ENCODE data around the gene ATP6V0A4. TPM values are rescaled to one million over a fixed set of nuclear protein-coding genes. Genes with fewer than 3 reads are reported as not detected.

Gene ATP6V0A4
- total RNA-seq, 1 donor from 2014 or later: not detected

DNA sequence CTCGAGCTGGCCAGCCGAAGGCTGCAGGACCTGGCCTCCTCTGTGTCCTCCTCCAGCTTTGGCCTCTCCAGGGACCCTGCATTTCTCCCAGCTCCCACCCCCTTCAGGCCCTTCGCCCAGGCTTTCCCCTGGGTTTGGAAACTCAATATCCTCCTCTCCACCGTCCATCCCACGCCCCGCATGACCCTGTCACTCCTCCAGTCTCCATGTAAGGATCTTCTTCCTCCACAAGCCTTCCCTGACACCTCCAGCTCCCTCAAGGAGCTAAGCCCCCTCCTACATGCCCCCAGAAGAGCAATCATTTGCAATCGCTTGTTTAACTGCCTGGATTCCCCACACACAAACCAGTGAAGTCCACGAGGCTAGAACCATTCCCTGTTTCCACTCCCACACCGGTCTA is 24.8 kb downstream of the ATP6V0A4 start:
- H3K27ac Mint-ChIP-seq (ENCODE audit: unreplicated experiment): no peak overlapping the region
- H3K4me1 Mint-ChIP-seq: no peaks in the 10 kb centered on the region

GRCh38 chr7:138770904-138771303 is 27.1 kb downstream of the ATP6V0A4 start:
- Mint-ChIP-seq H3K36me3 (ENCODE audit: low read depth) (no peaks in the 10 kb centered on the region), H3K4me1 (no peaks in the 10 kb centered on the region), H3K9me3 (no peaks in the 10 kb centered on the region), H3K27me3 (ENCODE audit: low read depth) (peaks cover 3% of the 10 kb centered on the region), H3K4me3 (no peak overlapping the region), H3K27ac (ENCODE audit: unreplicated experiment) (no peak overlapping the region)
- no peak for TF ChIP-seq CTCF (conservative IDR thresholded peaks at IDR 0.05)
- DNase-seq (ENCODE audit: low read depth, low spot score): no peak

More for the DNA sequence above, 24.8 kb downstream of the ATP6V0A4 start:
- DNase-seq (ENCODE audit: low read depth, low spot score): no peak
- no peaks in the 10 kb centered on the region for H3K36me3 Mint-ChIP-seq (ENCODE audit: low read depth)
- no peak overlapping the region for H3K4me3 Mint-ChIP-seq
- H3K27me3 Mint-ChIP-seq (ENCODE audit: low read depth): peaks cover 3% of the 10 kb centered on the region
- no peaks in the 10 kb centered on the region for H3K9me3 Mint-ChIP-seq
- no peak for TF ChIP-seq CTCF (conservative IDR thresholded peaks at IDR 0.05)

GRCh38 chr7:138768241-138768640 is 29.8 kb downstream of the ATP6V0A4 start:
- Mint-ChIP-seq H3K27ac (ENCODE audit: unreplicated experiment) (no peak overlapping the region), H3K4me1 (peaks cover 3% of the 10 kb centered on the region), H3K36me3 (ENCODE audit: low read depth) (no peaks in the 10 kb centered on the region), H3K4me3 (no peak overlapping the region), H3K9me3 (no peaks in the 10 kb centered on the region), H3K27me3 (ENCODE audit: low read depth) (peaks cover under 1% of the 10 kb centered on the region)
- TF ChIP-seq CTCF (conservative IDR thresholded peaks at IDR 0.05): no peak
- DNase-seq (ENCODE audit: low read depth, low spot score): no peak

DNA sequence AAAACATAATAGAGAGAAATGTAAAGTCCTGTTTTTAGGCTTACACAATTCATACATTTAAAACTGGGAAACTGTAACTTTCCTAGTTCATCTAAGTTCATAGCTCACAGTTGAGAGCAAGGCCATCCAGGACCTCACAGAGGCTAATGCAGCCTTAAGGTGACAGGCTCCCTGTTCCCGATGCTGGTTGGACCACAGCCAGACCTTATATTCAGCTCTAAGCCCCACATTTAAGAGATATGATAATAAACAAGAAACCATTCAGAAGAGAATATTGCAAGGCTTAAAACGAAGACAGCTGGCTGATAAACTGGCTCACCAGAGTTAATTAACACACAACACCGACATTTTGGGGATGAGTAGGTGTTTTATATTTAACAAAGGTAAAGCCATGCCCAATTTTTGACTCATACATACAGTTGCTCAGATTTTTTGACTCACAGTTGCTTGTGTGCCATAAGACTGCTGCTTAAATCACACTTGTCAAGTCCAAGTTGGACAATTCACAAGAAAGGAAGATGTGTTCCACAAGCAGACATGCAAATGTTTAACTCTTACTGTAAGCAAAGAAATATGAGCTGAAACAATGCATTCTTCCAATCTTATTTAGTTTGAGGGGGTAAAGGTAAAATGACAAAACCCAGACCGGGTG is 41.3 kb downstream of the ATP6V0A4 start:
- no peak for TF ChIP-seq CTCF (conservative IDR thresholded peaks at IDR 0.05)

GRCh38 chr7:138755842-138756590 is 42.0 kb downstream of the ATP6V0A4 start:
- no peak overlapping the region for H3K27ac Mint-ChIP-seq (ENCODE audit: unreplicated experiment)
- H3K4me1 Mint-ChIP-seq: peaks cover 20% of the 10 kb centered on the region
- no peak for DNase-seq (ENCODE audit: low read depth, low spot score)
- no peaks in the 10 kb centered on the region for H3K9me3 Mint-ChIP-seq
- TF ChIP-seq CTCF (conservative IDR thresholded peaks at IDR 0.05): no peak
- no peak overlapping the region for H3K4me3 Mint-ChIP-seq
- no peaks in the 10 kb centered on the region for H3K36me3 Mint-ChIP-seq (ENCODE audit: low read depth)
- no peaks in the 10 kb centered on the region for H3K27me3 Mint-ChIP-seq (ENCODE audit: low read depth)

More for the DNA sequence above, 41.3 kb downstream of the ATP6V0A4 start:
- DNase-seq (ENCODE audit: low read depth, low spot score): no peak
- no peak overlapping the region for H3K27ac Mint-ChIP-seq (ENCODE audit: unreplicated experiment)
- H3K27me3 Mint-ChIP-seq (ENCODE audit: low read depth): no peaks in the 10 kb centered on the region
- peaks cover 14% of the 10 kb centered on the region for H3K4me1 Mint-ChIP-seq
- no peaks in the 10 kb centered on the region for H3K36me3 Mint-ChIP-seq (ENCODE audit: low read depth)
- no peak overlapping the region for H3K4me3 Mint-ChIP-seq
- H3K9me3 Mint-ChIP-seq: no peaks in the 10 kb centered on the region

Measured in neural crest cell (in vitro differentiated cells).